ENCODE measurements around the gene RBPMS2. TPM values are rescaled to one million over a fixed set of nuclear protein-coding genes. Genes with fewer than 3 reads are reported as not detected.

The RBPMS2 gene
- polyA plus RNA-seq, 1 of the 3 experiments (the other 2 are of a cell fraction), result 6.5 TPM

GRCh38 chr15:64695561-64695992 lies 79.8 kb downstream of the RBPMS2 start:
- POLR2A ChIA-PET, result interaction anchor here (1.0 to 2.9 kb wide), 2 partner anchors 14 to 33 kb away, joined by 3 to 10 read pairs; no protein-coding TSS in a partner anchor
- no peak overlapping the region for H3K9ac ChIP-seq
- H3K27me3 ChIP-seq (ENCODE audit: insufficient read depth), result no peaks in the 10 kb centered on the region
- peaks cover 22 to 24% of the 10 kb centered on the region in 2 experiments for H3K36me3 ChIP-seq (replicated peaks in 1 of 2; ENCODE audit: control insufficient read depth in 1 of 2, insufficient read depth in 2 of 2, low read length in 1 of 2)
- 83% methylated on average over 6 of the region's 6 CpGs for WGBS (ENCODE audit: low lambda C conversion rate)
- no peak overlapping the region for H3K4me3 ChIP-seq (ENCODE audit: low read depth in 2 of 2, low read length in 1 of 2)
- H2AFZ ChIP-seq (ENCODE audit: low read depth), result no peak overlapping the region
- H3K9me3 ChIP-seq, result no peaks in the 10 kb centered on the region
- peaks cover 92% of the 10 kb centered on the region for H3K79me2 ChIP-seq (ENCODE audit: insufficient read depth)
- H3K4me1 ChIP-seq (ENCODE audit: control insufficient read depth in 1 of 2, insufficient read depth in 2 of 2, low read depth in 1 of 2, low read length in 1 of 2), result peaks cover 28 to 60% of the 10 kb centered on the region in 2 experiments
- H3K27ac ChIP-seq (ENCODE audit: low read depth in 2 of 2, low read length in 1 of 2), result peak overlapping the region in 1 of 2 experiments; percentile 92; a peak in 2 of 4 replicates
- TF ChIP-seq RCOR1 (IDR thresholded peaks at IDR 0.05; ENCODE audit: low read length) (peak; percentile 52; the same call in 1 of the 2 replicates), EZH2phosphoT487 (IDR thresholded peaks at IDR 0.05; ENCODE audit: borderline replicate concordance, low read depth) (no peak), PBX3 (IDR thresholded peaks at IDR 0.05) (no peak), CHD2 (IDR thresholded peaks at IDR 0.05; ENCODE audit: low read length, partially characterized antibody) (peak; percentile 61), FOXJ3 (CRISPR knock-in tag; IDR thresholded peaks at IDR 0.05) (no peak), SMC3 (IDR thresholded peaks at IDR 0.05; ENCODE audit: low read depth, low read length) (no peak), MXI1 (IDR thresholded peaks at IDR 0.05; ENCODE audit: low read depth, low read length) (0 out of 2 replicates have a peak, but pooled peaks have one; percentile 3), EP300 (IDR thresholded peaks at IDR 0.05; ENCODE audit: borderline replicate concordance in 1 of 2, low read depth in 1 of 2, low read length in 1 of 2) (peak in 1 of 2 experiments; percentile 72; a peak in 1 of 4 replicates), ZBTB33 (IDR thresholded peaks at IDR 0.05; ENCODE audit: borderline replicate concordance, low read depth) (no peak), GATA2 (CRISPR knock-in tag; IDR thresholded peaks at IDR 0.05) (peak; percentile 65)
- H4K20me1 ChIP-seq (ENCODE audit: insufficient read depth), result peaks cover 82% of the 10 kb centered on the region
- H3F3A ChIP-seq (replicated peaks; ENCODE audit: insufficient read depth), result no peaks in the 10 kb centered on the region
- no peak overlapping the region for H3K4me2 ChIP-seq
- peak; percentile 39 for DNase-seq
- CTCF ChIA-PET, result interaction anchor here (1.0 to 24.7 kb wide), 9 partner anchors 8 to 268 kb away, joined by 3 to 513 read pairs (median 5); no protein-coding TSS in a partner anchor
- H3K9me2 ChIP-seq, result no peaks in the 10 kb centered on the region

- no peak overlapping the region for H3K4me3 ChIP-seq (ENCODE audit: low read depth in 2 of 2, low read length in 1 of 2)
- CTCF ChIA-PET, result interaction anchor here (0.6 to 24.7 kb wide), 7 partner anchors 8 to 118 kb away, joined by 3 to 513 read pairs (median 8); no protein-coding TSS in a partner anchor
- no peaks in the 10 kb centered on the region for H3K9me2 ChIP-seq
- H3K4me1 ChIP-seq (ENCODE audit: control insufficient read depth in 1 of 2, insufficient read depth in 2 of 2, low read depth in 1 of 2, low read length in 1 of 2), result peaks cover 21 to 58% of the 10 kb centered on the region in 2 experiments
- POLR2A ChIA-PET, result no interaction called here
- no peaks in the 10 kb centered on the region for H3K9me3 ChIP-seq
- H3K27me3 ChIP-seq (ENCODE audit: insufficient read depth), result no peaks in the 10 kb centered on the region
- no peak for DNase-seq
- no peak overlapping the region for H3K4me2 ChIP-seq
- H3K27ac ChIP-seq (ENCODE audit: low read depth in 2 of 2, low read length in 1 of 2), result peak overlapping the region in 1 of 2 experiments; percentile 92; a peak in 2 of 4 replicates
- peaks cover 75% of the 10 kb centered on the region for H4K20me1 ChIP-seq (ENCODE audit: insufficient read depth)
- 100% methylated on average over 2 of the region's 2 CpGs for WGBS (ENCODE audit: low lambda C conversion rate)
- H3K9ac ChIP-seq, result no peak overlapping the region
- no peak overlapping the region for H2AFZ ChIP-seq (ENCODE audit: low read depth)
- H3K36me3 ChIP-seq (replicated peaks in 1 of 2; ENCODE audit: control insufficient read depth in 1 of 2, insufficient read depth in 2 of 2, low read length in 1 of 2), result peaks cover 28 to 30% of the 10 kb centered on the region in 2 experiments
- H3K79me2 ChIP-seq (ENCODE audit: insufficient read depth), result peaks cover 85% of the 10 kb centered on the region
- no peaks in the 10 kb centered on the region for H3F3A ChIP-seq (replicated peaks; ENCODE audit: insufficient read depth)
- TF ChIP-seq TEAD4 (IDR thresholded peaks at IDR 0.05; ENCODE audit: borderline replicate concordance, insufficient read depth) (no peak), NRF1 (IDR thresholded peaks at IDR 0.05; ENCODE audit: low read depth, low read length) (no peak), CTCF (IDR thresholded peaks at IDR 0.05) (no peak), EP300 (IDR thresholded peaks at IDR 0.05; ENCODE audit: borderline replicate concordance in 1 of 2, low read depth in 1 of 2, low read length in 1 of 2) (no peak), REST (IDR thresholded peaks at IDR 0.05; ENCODE audit: low read depth, low read length) (no peak), RXRA (IDR thresholded peaks at IDR 0.05; ENCODE audit: borderline replicate concordance, low read depth) (no peak), USF1 (IDR thresholded peaks at IDR 0.05; ENCODE audit: borderline replicate concordance, low read depth) (no peak), TCF12 (IDR thresholded peaks at IDR 0.05) (no peak)
Observed at GRCh38 chr15:64694816-64695215, 80.6 kb downstream of the RBPMS2 start.
